Testis (tissue), 2 donors: ENCODE results near the gene BCL6B.

Experiments used
- POLR2A ChIP-seq: fragments of 450-650 bp; IDR thresholded peaks from one replicate; pipeline ENCODE4 v1.6.1; 2017; ENCODE audit warnings: antibody characterized with exemption, mild to moderate bottlenecking, moderate library complexity
- TF ChIP-seq, protein P1 (sequence below), 3 experiments: fragments of 450-650 bp in 2 of 3; fragments of 200-600 bp in 1 of 3; sonication (generic) in 1 of 3; IDR thresholded peaks; one replicate each; pipeline ENCODE4 v1.5.1; 2016 to 2019; ENCODE audit warnings: antibody characterized with exemption in 3 of 3, mild to moderate bottlenecking in 2 of 3, moderate library complexity in 1 of 3

DNA sequence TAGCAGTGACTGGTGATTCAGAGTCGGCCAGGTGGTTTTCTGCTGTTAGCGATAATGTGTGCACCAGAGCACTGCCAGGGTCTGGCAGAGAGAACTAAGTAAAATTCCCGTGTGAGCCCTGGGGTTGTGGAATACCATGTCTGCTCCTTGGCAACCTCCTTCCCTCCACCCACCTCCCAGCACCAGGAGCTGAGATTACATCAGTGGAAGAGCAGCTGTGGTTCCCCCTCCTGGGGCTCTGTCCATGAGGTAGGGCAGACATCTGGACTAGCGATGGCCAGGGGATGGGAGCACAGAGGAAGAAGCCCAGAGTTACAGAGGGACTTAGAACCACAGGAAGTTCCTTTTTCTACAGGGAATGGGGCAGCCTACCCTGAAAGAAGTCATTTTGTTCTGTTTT is 41.4 kb downstream of the BCL6B start:
- TF ChIP-seq, protein P1, sequence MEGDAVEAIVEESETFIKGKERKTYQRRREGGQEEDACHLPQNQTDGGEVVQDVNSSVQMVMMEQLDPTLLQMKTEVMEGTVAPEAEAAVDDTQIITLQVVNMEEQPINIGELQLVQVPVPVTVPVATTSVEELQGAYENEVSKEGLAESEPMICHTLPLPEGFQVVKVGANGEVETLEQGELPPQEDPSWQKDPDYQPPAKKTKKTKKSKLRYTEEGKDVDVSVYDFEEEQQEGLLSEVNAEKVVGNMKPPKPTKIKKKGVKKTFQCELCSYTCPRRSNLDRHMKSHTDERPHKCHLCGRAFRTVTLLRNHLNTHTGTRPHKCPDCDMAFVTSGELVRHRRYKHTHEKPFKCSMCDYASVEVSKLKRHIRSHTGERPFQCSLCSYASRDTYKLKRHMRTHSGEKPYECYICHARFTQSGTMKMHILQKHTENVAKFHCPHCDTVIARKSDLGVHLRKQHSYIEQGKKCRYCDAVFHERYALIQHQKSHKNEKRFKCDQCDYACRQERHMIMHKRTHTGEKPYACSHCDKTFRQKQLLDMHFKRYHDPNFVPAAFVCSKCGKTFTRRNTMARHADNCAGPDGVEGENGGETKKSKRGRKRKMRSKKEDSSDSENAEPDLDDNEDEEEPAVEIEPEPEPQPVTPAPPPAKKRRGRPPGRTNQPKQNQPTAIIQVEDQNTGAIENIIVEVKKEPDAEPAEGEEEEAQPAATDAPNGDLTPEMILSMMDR (IDR thresholded peaks at IDR 0.05), result no peak
- no peak for TF ChIP-seq POLR2A
